HG03108 (cell line): ENCODE results near the gene USH2A.
"Not testable (repeated sequence)": the region's sequence is repeated elsewhere in the genome, so short reads cannot be mapped to it uniquely, and the experiment has no call there.

Experiments used
- ATAC-seq: cut with Tn5 transposase; IDR thresholded peaks from one replicate; pipeline ENCODE4 v1.9.1; 2021; ENCODE audit warnings: moderate library complexity; ENCODE audit not compliant: unreplicated experiment

The USH2A gene

DNA sequence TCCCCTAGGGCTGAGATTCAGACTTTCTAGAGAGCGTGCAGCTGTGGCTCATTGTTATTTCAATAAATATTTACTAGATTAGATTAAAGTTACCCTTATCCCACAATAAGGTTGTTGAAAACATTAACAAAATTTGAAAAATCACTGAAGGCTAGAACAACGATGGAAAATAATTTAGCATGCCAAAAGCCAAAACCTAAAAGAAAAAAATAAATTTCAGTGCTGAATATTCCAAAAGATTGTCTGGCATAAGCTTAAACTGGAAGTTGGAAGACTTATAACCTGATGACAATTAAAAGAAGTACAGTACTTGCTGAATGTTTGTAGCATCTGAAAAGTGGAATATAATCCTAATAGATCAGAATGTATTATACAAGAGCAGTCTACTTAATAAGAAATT is 221.3 kb downstream of the USH2A start:
- ATAC-seq: no peak

DNA sequence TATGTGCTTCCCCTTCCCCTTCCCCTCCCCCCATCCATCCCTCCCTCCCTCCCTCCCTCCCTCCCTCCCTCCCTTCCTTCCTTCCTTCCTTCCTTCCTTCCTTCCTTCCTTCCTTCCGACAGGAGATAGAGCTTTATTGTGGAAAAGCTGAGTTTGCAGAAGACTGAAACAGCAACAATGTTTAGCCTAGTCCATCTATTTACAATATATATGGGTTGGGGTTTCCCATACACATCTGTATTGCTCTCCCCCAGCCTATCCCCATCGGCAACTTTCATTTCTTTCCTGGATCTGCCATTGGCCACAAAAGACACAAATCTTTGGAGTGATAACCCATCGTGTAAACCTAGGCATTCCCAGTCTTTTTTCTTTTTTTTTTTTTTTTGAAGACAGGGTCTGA is 222.3 kb downstream of the USH2A start:
- ATAC-seq: no peak

DNA sequence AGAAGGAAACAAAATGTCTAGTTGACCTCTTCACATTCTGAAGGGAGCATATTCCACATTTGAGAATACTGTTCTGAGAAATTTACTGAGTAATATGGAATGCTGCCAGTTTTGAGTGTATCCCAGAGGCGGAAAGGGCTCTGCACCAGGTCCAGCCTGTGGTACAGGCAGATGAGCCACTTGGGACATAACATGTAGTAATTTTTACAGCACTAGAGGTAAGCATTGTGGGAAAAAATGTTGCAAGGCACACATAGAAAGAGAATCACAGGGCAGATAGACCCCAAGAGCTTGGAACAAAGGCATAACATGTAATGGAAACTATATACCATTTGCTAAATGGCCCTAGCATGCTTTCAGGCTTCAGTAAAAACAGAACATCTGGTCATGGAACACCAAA is 228.5 kb downstream of the USH2A start:
- no peak for ATAC-seq

DNA sequence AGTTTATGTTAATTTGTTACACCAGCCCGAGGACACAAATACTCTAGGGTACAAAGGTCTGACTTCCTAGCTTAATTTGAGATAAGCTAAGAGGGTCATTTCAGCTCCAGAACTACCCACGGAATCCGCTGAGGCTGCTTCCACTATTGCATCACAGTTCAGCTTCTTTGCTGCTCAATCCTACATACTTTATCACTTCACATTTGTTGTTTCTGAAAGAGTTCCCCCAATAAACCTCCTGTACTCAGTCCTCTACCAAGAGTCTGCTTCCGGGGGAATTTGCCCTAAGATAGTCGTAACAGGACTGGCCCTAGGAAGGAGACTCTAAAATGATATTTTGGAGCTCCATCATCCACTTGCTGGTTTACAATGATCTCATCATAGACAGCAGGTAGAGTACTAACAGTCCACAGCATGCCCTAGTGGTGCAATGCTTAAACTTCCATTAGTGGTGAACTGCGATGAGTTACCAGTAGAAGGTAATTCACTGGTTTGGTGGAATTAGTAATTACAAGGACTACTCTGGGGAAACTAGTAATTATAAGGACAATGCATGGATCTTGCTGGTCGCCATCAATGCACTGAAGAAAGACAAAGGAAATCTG is 229.3 kb downstream of the USH2A start:
- no peak for ATAC-seq

DNA sequence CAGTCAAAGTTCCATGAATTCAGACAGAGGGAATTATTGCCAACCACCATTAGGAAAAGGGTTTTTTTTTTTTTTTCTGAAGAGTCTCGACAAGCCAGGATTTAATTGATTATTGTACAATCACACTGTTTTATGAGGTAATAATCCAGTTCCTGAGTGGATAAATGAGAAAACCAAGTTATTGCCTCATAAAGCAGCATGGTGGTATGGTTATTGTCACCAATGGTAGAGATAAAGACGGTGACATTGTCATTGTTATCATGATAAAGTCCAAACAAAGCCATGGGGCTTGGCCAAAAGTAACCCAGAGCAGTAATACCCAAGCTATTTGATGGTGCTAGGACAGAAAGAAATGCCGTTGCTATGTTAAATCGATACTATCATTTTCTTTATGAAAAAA is 232.8 kb downstream of the USH2A start:
- ATAC-seq: no peak

GRCh38 chr1:216186816-216187215 is 236.4 kb downstream of the USH2A start:
- no peak for ATAC-seq

DNA sequence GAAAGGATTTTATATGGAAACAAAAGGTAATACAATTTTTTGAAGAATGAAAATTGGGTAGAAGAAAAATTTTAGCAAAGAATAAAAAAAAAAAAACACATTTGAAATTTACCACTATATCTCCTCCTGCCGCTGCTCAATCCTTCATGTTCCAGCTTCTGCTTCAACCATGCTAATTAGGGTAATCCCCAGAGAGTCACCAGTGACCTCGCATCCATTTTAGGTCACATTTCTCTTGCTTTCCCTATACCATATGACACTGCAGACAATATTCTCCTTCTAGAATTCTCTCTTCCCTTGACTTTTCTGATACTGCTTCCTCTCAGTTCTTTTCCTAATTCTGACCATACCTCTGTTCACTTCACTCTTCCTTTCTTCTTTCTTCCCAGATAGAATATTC is 237.1 kb downstream of the USH2A start:
- ATAC-seq: no peak

DNA sequence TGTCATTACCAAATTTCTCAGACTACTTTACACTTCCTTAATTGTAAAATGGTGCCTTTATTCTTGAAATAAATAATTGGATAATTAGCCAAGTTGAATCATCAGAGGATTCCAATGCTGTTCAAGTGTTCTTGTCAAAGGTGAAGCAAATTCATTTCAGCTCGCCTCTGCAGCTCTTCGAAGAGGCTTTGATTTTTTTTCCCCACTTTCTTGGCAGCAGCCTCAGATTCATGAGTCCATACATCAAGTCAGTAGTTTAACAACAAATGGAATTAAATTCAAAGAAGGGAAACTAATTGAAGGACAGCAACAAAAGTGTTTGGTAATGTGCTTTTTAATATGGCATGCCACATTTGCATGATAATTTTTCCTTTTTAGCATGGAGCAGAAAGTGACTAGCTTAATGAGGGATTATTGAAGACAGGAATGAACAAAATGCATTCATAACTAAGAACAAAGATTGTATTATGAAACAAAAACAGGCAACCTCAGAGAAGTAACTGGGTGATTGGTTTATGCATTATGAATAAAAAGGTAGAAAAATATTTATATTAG is 239.0 kb downstream of the USH2A start:
- no peak for ATAC-seq

GRCh38 chr1:216183454-216183853 is 239.8 kb downstream of the USH2A start:
- no peak for ATAC-seq

DNA sequence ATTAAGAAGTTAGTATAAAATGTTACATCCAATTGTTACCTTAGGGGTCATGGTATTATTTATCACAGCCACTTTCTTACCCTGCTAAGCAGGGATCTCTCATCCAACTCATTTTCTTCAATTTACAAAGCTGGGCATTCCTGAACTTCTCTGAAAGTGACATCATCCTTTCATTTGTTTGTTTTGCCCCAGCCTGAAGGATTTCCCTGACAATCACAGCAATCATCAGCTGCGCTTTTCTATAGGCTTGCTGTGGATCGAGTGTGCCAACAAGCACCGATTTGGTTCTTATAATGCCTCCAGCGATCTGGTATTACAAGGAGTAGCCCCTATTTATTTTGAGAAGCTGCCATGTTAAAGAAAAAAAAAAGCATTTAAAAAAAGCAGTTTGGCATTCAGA is 240.2 kb downstream of the USH2A start:
- ATAC-seq: no peak

- no peak for ATAC-seq
Measured at GRCh38 chr1:216181590-216181989, 241.7 kb downstream of the USH2A start.

GRCh38 chr1:216178281-216178680 is 245.0 kb downstream of the USH2A start:
- no peak for ATAC-seq

- ATAC-seq: no peak
Measured at GRCh38 chr1:216176970-216177369, 246.3 kb downstream of the USH2A start.

DNA sequence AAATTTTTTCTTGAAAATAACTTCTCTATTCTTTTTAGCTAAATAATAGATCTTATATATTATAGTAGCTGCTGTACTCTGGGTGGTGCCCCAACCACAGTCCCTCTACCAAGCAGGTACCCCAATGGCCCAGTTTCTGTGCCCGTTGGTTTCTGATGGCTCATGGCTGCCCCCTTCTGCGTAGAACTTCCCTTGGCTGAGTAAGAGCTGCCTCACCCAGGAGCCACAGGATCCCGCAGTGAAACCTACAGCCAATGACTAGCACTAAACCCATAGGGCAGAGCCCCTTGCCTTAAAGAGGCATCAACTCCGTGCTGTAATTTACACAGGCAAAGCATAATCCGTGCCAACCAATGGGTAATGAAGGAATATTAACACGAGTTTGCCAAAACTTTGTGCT is 247.5 kb downstream of the USH2A start:
- no peak for ATAC-seq

- no peak for ATAC-seq
Measured at GRCh38 chr1:216173376-216173995, 249.8 kb downstream of the USH2A start.

- no peak for ATAC-seq
Measured at GRCh38 chr1:216169351-216169750, 253.9 kb downstream of the USH2A start.

GRCh38 chr1:216168546-216168945 is 254.7 kb downstream of the USH2A start:
- ATAC-seq: no peak

GRCh38 chr1:216154063-216154462 is 269.2 kb downstream of the USH2A start:
- no peak for ATAC-seq

- ATAC-seq: no peak
Measured at GRCh38 chr1:216153130-216153529, 270.1 kb downstream of the USH2A start.

- not testable (repeated sequence) for ATAC-seq
Measured at GRCh38 chr1:216145451-216146018, 277.7 kb downstream of the USH2A start.

GRCh38 chr1:216144661-216145450 is 278.4 kb downstream of the USH2A start:
- ATAC-seq: no peak

- ATAC-seq: no peak
Measured at GRCh38 chr1:216142921-216143320, 280.3 kb downstream of the USH2A start.
